GM21423 (cell line): ENCODE results near the gene SLC7A5.
"Not testable (repeated sequence)": the region's sequence is repeated elsewhere in the genome, so short reads cannot be mapped to it uniquely, and the experiment has no call there.

Experiments
- ATAC-seq: cut with Tn5 transposase; IDR thresholded peaks from one replicate; pipeline ENCODE4 v1.9.1; 2021; ENCODE audit warnings: mild to moderate bottlenecking, moderate library complexity; ENCODE audit not compliant: unreplicated experiment

SLC7A5 gene

GRCh38 chr16:87862597-87863326 is 6.5 kb downstream of the SLC7A5 start:
- not testable (repeated sequence) for ATAC-seq

- ATAC-seq, result not testable (repeated sequence)
These were observed 7.8 kb downstream of the SLC7A5 start for GRCh38 chr16:87861300-87862099.

- no peak for ATAC-seq
These were observed 8.6 kb downstream of the SLC7A5 start for GRCh38 chr16:87860553-87861299.

GRCh38 chr16:87858151-87858993 is 10.9 kb downstream of the SLC7A5 start:
- ATAC-seq, result not testable (repeated sequence)

- no peak for ATAC-seq
These were observed 12.5 kb downstream of the SLC7A5 start for GRCh38 chr16:87856791-87857228.

GRCh38 chr16:87855852-87856715 is 13.2 kb downstream of the SLC7A5 start:
- ATAC-seq, result no peak

- no peak for ATAC-seq
These were observed 14.2 kb downstream of the SLC7A5 start for GRCh38 chr16:87854907-87855683.

GRCh38 chr16:87854053-87854906 is 15.0 kb downstream of the SLC7A5 start:
- ATAC-seq, result no peak

GRCh38 chr16:87853411-87854052 is 15.8 kb downstream of the SLC7A5 start:
- no peak for ATAC-seq

GRCh38 chr16:87851601-87852000 is 17.7 kb downstream of the SLC7A5 start:
- no peak for ATAC-seq

- no peak for ATAC-seq
These were observed 18.1 kb downstream of the SLC7A5 start for GRCh38 chr16:87851141-87851587.

GRCh38 chr16:87850009-87851006 is 19.0 kb downstream of the SLC7A5 start:
- no peak for ATAC-seq

- ATAC-seq, result no peak
These were observed 19.8 kb downstream of the SLC7A5 start for GRCh38 chr16:87849419-87850008.

GRCh38 chr16:87848676-87849345 is 20.5 kb downstream of the SLC7A5 start:
- no peak for ATAC-seq
